ENCODE results near the gene GPA33.

The GPA33 gene

DNA sequence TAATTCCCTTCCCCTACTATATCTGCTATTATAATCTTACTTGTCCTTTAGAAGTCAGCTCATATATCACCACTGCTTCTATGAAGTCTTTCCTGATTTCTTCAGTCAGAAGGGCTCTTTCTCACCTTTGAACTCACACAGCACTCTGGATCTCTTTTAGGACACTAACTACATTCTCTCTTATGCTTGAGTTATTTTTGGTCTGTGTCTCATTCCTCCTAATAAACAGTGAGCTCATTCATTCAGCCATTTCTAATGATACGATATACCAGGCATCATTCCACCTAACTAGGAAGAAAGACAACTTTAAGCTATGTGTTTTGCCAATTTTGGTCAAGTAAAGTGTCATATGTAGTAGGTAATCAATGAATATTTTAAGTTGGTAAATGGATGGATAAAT, 2.5 kb upstream of the GPA33 start:
- H3K9me2 ChIP-seq (replicated peaks; ENCODE audit: insufficient read depth, low read length) = no peaks in the 10 kb centered on the region
- H2AFZ ChIP-seq (ENCODE audit: low read depth, low read length, severe bottlenecking) = no peak overlapping the region
- H4K20me1 ChIP-seq (ENCODE audit: low read depth, low read length) = no peaks in the 10 kb centered on the region
- H3K9ac ChIP-seq (ENCODE audit: low read length) = no peak overlapping the region
- no peaks in the 10 kb centered on the region for H3K9me3 ChIP-seq (ENCODE audit: insufficient read depth, low read length)
- H3K4me3 ChIP-seq (ENCODE audit: insufficient read depth, low read length, poor library complexity, severe bottlenecking) = no peak overlapping the region
- no peaks in the 10 kb centered on the region for H3K27me3 ChIP-seq (ENCODE audit: low read length)
- no peaks in the 10 kb centered on the region for H3F3A ChIP-seq (ENCODE audit: insufficient read depth)
- no peaks in the 10 kb centered on the region for H3K36me3 ChIP-seq (ENCODE audit: low read length)
- TF ChIP-seq, protein P1, sequence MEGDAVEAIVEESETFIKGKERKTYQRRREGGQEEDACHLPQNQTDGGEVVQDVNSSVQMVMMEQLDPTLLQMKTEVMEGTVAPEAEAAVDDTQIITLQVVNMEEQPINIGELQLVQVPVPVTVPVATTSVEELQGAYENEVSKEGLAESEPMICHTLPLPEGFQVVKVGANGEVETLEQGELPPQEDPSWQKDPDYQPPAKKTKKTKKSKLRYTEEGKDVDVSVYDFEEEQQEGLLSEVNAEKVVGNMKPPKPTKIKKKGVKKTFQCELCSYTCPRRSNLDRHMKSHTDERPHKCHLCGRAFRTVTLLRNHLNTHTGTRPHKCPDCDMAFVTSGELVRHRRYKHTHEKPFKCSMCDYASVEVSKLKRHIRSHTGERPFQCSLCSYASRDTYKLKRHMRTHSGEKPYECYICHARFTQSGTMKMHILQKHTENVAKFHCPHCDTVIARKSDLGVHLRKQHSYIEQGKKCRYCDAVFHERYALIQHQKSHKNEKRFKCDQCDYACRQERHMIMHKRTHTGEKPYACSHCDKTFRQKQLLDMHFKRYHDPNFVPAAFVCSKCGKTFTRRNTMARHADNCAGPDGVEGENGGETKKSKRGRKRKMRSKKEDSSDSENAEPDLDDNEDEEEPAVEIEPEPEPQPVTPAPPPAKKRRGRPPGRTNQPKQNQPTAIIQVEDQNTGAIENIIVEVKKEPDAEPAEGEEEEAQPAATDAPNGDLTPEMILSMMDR (IDR thresholded peaks at IDR 0.05; ENCODE audit: insufficient read depth, low read length, poor library complexity, severe bottlenecking) = no peak
- TF ChIP-seq EZH2phosphoT487 (conservative IDR thresholded peaks at IDR 0.05; ENCODE audit: low read length) = no peak
- H3K79me2 ChIP-seq (ENCODE audit: insufficient read depth, low read length) = no peaks in the 10 kb centered on the region
- no peak overlapping the region for H3K4me2 ChIP-seq (ENCODE audit: low read depth, low read length, poor library complexity, severe bottlenecking)
- no peak overlapping the region for H3K27ac ChIP-seq (ENCODE audit: low read depth, low read length)

DNA sequence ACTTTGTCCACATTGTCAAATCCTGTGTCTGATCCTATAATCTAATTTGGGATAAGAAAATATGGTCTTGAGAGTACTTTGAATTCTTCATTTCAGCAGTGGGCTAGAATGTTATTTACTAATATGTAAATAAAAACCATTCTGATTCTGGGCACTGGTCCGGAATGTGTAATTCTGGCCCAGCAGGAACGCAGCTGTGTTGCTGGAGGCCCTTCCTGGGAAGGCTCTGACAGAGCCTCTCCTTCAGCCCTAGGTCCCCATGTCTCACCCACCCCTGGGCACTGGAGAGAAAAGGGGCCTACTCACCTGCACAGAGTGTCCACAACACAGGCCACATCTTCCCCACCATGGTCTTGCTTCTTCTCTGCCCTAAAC, 251 bp downstream of the GPA33 start:
- Histone ChIP-seq H4K20me1 (ENCODE audit: low read depth, low read length) (no peaks in the 10 kb centered on the region), H3K27me3 (ENCODE audit: low read length) (no peaks in the 10 kb centered on the region), H3F3A (ENCODE audit: insufficient read depth) (no peaks in the 10 kb centered on the region), H3K9me2 (replicated peaks; ENCODE audit: insufficient read depth, low read length) (no peaks in the 10 kb centered on the region), H3K4me2 (ENCODE audit: low read depth, low read length, poor library complexity, severe bottlenecking) (no peak overlapping the region), H3K36me3 (ENCODE audit: low read length) (no peaks in the 10 kb centered on the region), H3K9me3 (ENCODE audit: insufficient read depth, low read length) (no peaks in the 10 kb centered on the region), H3K79me2 (ENCODE audit: insufficient read depth, low read length) (no peaks in the 10 kb centered on the region), H2AFZ (ENCODE audit: low read depth, low read length, severe bottlenecking) (no peak overlapping the region), H3K9ac (ENCODE audit: low read length) (no peak overlapping the region), H3K4me3 (ENCODE audit: insufficient read depth, low read length, poor library complexity, severe bottlenecking) (no peak overlapping the region), H3K27ac (ENCODE audit: low read depth, low read length) (no peak overlapping the region)
- TF ChIP-seq EZH2phosphoT487 (conservative IDR thresholded peaks at IDR 0.05; ENCODE audit: low read length) = no peak
- TF ChIP-seq, protein P1 (IDR thresholded peaks at IDR 0.05; ENCODE audit: insufficient read depth, low read length, poor library complexity, severe bottlenecking) = no peak

DNA sequence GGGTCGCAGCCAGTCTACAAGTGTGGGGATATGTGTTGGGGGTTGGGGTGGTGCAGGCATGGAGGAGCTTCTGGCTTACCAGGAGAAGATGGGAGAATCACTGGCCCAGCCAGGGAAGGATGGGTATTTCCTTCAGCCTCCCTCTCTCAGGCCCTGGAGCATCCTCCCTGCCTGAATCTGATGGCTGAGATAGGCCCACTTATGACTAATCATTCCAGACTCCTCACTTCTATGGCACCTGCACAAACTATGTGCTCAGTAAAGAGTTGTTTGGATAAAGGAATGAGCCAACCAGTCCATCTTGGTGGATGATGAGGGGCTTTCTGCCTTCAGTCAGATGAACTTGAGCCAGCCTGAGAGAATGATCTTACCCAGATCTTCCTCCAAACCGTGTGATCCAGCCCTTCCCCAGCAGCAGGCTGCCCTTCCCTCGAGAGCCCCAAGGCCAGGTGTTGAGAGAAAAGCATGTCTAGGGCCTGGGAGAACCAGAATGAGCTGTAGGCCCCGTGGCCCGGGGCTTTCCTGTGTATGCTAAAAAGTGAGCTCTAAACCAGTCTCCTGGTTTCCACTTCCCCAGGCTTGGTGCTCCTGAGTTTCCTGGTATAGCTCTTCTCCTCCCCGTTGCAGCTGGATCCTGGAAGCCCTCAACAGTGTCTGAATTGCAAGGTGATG, 1.3 kb downstream of the GPA33 start:
- no peaks in the 10 kb centered on the region for H4K20me1 ChIP-seq (ENCODE audit: low read depth, low read length)
- H3K79me2 ChIP-seq (ENCODE audit: insufficient read depth, low read length) = no peaks in the 10 kb centered on the region
- no peak for TF ChIP-seq EZH2phosphoT487 (conservative IDR thresholded peaks at IDR 0.05; ENCODE audit: low read length)
- TF ChIP-seq, protein P1 (IDR thresholded peaks at IDR 0.05; ENCODE audit: insufficient read depth, low read length, poor library complexity, severe bottlenecking) = no peak

More for the DNA sequence above, 1.3 kb downstream of the GPA33 start:
- no peak overlapping the region for H3K9ac ChIP-seq (ENCODE audit: low read length)
- no peak overlapping the region for H3K4me3 ChIP-seq (ENCODE audit: insufficient read depth, low read length, poor library complexity, severe bottlenecking)
- H2AFZ ChIP-seq (ENCODE audit: low read depth, low read length, severe bottlenecking) = no peak overlapping the region
- no peak overlapping the region for H3K27ac ChIP-seq (ENCODE audit: low read depth, low read length)
- H3K27me3 ChIP-seq (ENCODE audit: low read length) = no peaks in the 10 kb centered on the region
- H3K4me2 ChIP-seq (ENCODE audit: low read depth, low read length, poor library complexity, severe bottlenecking) = no peak overlapping the region
- H3K36me3 ChIP-seq (ENCODE audit: low read length) = no peaks in the 10 kb centered on the region
- no peaks in the 10 kb centered on the region for H3K9me2 ChIP-seq (replicated peaks; ENCODE audit: insufficient read depth, low read length)
- H3F3A ChIP-seq (ENCODE audit: insufficient read depth) = no peaks in the 10 kb centered on the region
- H3K9me3 ChIP-seq (ENCODE audit: insufficient read depth, low read length) = no peaks in the 10 kb centered on the region

Measured in SU-DHL-6 (cell line).